GM19035 (cell line): ENCODE results near the gene ZFYVE28.

ENCODE experiments used
- ATAC-seq: cut with Tn5 transposase; IDR thresholded peaks from one replicate; pipeline ENCODE4 v1.9.1; 2021; ENCODE audit not compliant: unreplicated experiment

The ZFYVE28 gene

DNA sequence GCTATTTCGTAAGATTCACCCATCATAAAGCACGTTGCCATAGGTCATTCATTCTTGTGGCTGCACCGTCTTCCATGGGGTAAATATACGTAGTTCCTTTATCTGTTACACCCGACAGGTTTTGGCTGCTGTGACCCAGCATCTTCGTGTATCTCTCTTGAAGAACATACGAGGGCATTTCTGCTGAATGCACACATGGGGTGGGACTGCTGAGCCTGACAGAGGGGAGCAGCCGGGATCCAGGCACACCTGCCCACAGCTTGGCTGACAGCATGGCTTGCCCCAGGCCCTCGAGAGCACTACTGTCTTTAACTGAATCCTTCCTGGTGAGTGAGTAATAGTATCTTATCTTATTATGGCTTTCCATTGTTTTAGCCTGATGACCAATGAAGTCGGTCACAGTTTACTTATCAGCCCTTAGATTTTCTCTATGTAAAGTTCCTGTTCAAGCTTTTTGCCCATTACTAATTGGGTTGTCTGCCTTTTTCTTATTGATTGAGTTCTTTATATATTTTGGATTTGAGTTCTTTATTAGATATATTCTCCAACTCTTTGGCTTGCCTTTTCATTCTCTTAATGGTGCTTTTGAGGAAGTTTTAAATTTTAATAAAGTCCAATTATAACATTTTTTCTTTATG lies 111.6 kb downstream of the ZFYVE28 start:
- ATAC-seq: no peak

DNA sequence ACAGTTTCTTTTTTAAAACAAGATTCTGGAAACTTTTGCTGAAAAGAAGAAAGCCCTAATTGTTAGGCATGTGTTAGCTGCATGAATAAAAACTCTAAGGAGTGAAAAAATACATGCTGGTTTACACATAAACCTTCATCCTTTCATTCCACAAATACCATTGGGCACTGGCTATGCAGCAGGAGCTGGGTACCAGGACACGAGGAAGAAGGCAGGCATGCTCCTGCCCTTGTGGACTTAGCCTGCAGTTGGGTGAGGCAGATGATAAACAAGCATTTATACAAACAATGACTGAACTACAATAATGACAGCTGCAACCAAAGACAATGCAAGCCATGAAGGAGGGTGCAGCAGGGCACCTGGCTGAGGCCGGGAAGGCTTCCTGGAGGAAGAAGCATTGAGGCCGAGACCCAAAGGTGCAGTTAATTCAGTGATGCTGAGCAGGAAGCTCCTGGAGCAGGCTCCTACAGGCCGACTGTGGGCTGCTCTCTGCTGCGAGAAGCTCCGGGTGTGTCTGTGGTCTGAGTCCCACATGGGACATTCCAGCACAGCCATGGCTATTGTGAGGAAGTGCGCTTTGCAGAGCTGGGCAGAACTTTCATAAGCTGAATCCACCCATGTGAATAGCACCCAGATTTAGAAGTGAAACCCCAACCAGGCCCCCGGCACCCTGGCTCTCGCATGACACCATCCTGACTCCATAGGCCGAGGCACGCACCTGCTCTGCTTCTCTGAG lies 112.5 kb downstream of the ZFYVE28 start:
- ATAC-seq: no peak

DNA sequence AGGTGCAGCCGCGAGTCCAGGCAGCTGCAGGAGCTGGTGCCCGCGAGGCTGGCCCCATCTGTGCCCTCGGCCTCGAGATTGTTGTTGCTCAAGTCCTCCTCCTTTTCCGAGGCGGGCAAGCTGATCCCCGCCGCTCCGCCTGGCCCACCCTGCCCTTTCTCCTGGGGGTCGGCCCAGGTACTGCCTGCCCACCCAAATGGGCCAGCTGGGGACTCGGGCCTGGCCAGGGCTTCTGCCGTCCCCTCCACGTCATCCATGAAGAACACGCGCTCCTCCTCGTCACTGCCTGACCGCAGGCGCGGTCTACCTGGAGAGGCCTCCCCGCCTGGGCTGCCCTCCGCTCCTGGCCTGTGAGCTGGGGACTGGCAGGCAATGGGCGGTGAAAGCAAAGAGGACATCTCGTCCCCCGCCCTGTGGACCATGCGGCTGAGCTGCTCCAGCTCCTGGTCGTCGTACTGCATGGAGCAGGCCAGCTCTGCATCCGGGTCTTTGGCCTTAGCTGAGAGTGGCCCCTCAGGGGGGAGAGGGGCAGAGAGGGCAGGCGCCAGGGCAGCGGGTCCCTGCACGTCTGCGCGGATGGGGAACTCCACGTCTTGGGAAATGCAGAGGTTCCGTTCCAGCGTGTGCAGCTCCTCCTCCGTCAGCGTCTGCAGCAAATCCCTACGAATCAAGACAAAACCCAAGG lies 113.4 kb downstream of the ZFYVE28 start:
- ATAC-seq: no peak

DNA sequence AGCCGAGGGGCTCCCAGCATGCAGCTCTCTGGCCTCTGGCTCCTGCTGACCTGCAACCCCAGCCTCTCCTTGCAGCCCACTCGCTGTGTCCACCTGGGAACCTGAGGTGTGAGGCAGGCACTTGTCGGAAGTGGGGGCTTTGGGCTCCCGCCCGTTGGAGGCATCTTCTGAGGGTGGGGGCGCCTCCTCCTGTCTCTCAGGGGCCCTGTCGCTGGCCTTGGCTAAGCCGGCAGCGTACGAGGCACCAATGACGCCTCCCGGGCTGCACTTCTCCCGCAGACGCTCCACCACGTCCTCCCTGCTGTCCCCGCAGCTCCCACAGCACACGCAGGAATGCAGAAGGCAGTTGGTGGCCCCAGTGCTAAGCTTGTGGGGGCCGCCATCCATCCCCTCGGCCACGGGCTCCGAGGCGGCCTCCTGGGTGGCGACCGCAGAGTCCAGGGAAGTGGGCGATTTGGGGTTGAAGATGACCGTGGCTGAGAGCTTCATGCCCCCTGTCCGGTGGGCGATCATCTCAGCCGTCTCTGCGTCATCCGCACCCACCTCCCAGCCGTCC lies 114.0 kb downstream of the ZFYVE28 start:
- ATAC-seq: no peak

DNA sequence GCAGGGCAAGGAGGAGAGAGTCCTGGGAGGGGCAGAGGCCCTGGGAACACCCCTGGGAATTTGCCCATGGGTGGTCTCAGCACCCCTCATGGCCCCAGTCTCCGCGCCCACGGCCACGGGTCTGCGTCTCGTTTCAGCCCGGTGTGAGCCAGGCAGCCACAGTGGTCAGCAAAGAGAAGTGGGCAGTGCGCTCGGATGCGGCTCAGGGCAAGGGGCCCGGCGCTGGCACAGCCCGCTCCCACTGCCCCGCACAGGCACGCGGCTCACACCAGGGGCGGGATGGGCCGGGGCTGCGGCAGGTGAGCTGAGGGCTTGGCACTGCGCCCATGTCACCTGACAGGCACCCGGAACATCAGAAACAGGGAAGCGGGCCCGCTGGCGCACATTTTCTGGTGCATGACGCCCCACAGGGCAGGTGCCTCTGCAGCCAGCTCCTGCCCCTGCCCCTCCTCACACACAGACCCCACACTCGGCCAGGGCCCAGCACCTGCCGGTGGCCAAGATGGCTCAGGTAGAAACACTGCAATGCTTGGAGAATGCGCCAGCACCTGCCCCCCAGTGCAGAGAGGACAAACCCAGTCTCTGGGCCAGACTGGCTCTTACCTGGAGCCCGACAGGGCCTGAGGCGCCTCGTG lies 114.6 kb downstream of the ZFYVE28 start:
- ATAC-seq: no peak

DNA sequence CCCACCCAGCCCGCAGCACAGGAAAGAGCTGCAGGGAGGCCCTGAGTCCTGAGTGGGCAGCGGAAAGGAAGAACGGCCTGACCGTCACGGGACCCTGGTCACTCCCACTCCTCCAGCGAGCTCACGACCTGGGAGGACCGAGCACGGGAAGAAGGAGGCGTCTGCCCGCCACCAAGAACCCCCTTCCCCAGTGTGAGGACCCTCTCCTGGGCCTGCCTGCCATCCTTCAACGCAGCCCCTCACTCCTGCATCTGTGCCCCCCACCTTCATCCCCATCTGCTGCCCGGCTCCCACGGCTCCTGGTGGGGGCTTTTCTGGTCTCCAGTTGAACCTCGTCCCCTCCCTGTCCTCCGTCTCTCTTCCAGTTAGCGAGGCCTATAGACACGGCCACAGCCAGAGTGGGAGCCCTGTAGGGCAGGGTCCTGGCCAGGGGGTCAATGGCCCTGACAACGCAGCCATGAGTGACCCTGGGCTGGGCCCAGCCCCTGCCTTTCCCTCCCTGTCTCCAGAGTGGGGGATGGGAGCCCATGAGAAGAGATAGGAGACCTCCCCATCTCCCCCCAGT lies 115.2 kb downstream of the ZFYVE28 start:
- ATAC-seq: no peak

DNA sequence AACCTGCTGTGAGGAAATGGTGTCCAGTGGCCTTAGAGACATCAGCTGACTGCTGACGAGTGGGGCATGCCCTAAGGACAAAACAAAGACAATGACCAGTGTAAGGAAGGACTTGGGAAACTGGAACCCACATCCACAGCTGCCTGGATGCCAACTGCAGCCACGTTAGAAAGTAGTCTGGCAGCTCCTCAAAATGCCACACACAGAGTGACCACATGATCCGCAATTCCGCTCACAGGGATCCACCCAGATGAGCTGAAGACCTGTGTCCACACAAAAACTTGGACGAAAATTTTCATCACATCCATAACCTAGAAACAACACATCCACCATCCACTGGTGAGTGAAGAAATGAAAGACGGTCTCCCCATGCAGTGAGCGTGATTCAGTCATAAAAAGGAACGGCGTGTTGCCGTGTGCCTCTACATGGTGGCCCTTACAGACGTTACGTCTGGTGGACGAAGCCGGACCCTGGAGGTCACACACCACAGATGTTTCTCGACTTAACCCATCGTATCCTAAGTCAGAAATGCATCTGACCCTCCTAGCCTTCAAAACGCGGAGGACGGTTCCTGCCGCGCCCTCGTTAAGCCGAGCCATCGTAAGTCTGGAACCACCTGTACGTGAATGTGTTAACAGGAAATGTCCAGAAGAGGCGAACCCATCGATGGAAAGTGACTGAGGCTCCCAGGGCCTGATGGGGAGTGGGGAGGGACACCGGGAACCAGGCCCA lies 115.9 kb downstream of the ZFYVE28 start:
- no peak for ATAC-seq

DNA sequence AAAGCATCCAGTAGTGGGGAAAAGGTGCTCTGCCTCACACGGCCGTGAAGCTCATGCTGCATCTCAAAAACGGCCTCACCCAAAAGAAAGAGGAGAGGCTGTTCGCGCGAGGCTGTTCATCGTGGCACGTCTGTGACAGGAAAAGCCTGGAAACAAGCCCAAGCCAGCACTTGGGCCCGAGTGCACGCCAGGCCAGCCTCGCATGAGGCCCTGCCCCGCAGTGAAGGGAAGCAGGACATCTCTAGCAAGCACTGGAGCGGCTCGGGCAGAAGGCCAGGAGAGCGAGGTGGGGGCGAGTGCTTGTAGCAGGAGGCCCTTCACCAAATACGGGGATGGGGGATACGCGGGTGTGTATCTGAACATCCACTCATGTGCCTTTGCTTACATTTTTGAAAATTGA lies 116.6 kb downstream of the ZFYVE28 start:
- ATAC-seq: no peak

DNA sequence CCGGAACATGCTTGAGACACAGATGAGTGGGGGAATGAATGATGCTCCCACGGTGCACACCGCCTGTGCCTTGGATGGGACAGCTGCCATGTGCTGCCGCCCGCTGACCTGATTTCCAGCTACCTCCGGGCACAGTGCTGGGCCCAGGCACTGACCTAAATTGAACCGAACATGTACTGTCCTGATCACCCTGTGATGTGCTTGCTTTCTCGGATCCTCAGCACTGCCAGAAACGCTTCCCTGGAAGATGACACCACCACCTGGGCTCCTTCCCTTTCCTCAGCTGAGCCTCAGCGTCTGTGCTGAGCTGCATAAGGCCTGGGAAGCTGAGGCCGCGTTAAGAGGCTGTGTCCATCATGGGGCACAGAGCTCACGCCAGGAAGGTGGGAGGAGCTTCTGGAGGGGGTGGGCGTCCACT lies 117.2 kb downstream of the ZFYVE28 start:
- ATAC-seq: no peak

DNA sequence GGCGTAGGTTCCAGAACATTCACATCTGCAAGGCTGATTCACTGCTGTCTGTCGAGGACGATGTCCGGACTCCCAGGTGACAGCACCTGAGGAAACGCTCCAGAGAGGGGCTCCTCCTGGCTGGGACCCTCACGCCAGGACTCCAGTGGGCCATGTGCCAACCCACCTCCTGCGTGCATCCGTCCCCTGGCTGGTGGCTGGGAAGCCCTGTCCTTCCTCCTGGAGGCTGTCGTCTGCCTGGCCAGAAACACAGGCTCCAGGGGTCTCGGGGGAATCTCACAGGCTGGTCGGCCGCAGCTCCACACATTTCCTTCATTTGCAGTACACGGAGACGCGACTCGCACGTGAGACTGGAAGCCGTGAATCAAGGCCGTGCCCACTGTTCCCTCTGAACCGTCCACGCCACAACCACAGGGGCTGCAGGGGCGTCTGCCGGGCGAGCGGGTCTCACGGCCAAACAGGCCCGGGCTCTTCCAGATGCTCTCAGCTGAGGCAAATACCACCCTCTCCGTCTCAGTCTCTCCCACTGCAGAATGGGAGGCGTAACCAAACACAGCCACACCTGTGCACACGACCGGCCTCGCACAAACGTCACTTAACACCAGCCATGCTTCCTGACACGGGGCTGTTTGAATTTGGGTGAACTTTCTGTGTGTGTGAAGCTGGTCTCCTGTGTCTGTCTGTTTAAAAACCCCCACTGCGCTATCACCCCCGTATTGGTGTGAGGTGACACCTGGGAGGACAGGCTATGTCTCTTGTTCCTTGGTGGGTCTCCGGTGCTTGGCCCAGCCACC lies 117.8 kb downstream of the ZFYVE28 start:
- ATAC-seq: no peak

DNA sequence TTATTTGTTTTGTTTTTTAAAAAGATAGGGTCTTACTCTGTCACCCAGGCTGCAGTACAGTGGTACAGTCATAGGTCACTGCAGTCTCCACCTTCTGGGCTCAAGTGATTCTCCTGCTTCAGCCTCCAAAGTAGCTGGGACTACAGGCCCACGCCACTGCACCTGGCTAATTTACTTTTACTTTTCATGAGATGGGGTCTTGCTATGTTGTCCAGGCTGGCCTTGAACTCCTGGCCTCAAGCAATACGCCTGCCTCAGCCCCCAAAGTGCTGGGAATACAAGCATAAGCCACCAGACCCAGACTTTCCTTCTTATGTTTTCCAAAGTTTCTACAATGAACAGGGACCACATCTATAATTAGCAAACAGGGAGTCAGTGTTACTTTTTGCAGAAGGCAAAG lies 118.7 kb downstream of the ZFYVE28 start:
- no peak for ATAC-seq

DNA sequence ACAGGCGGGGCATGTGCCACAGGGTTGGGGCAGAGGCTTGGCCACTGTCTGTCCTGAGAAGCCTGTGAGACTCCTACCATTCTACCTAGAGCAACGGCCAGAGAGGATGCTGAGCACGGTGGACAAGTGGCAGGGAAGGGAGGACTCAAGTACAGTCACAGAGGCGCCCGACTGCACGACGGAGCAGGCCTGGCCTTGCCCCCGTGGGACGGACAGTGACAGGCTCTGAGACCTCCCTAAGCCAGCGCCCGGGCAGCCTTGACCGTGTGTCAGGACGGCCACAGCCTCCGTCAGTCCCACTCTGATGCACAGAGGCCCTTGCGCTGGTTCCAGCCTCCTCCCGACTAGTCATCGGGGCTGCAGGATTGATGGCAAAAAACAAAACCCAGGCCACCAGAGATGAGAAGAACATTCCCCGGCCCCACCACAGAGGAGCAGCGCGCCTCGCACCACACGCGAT lies 119.9 kb downstream of the ZFYVE28 start:
- no peak for ATAC-seq

DNA sequence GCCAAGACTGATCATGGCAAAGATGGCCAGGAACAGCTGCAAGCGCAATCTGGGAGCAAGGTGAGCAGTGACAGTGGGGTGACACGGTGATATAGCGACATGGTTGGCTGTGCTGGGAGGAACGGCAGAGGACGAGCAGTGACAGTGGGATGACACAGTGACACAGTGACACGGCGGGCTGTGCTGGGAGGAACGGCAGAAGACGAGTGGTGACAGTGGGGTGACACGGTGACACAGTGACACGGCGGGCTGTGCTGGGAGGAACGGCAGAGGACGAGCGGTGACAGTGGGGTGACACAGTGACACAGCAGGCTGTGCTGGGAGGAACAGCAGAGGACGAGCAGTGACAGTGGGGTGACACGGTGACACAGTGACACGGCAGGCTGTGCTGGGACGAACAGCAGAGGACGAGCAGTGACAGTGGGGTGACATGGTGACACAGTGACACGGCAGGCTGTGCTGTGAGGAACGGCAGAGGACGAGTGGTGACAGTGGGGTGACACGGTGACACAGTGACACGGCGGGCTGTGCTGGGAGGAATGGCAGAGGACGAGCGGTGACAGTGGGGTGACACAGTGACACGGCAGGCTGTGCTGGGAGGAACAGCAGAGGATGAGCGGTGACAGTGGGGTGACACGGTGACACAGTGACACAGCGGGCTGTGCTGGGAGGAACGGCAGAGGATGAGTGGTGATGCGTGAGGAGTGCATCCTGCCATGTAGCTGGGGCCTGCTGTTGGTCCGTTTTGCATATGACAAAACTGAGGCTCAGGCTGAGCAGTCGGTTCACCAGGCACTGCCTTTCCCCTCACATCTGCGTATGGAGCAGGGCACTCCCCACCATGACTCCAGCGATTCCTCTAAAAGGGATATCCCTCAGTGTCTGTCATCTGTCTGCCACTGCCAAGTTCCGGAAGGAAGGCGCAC lies 120.6 kb downstream of the ZFYVE28 start:
- no peak for ATAC-seq

DNA sequence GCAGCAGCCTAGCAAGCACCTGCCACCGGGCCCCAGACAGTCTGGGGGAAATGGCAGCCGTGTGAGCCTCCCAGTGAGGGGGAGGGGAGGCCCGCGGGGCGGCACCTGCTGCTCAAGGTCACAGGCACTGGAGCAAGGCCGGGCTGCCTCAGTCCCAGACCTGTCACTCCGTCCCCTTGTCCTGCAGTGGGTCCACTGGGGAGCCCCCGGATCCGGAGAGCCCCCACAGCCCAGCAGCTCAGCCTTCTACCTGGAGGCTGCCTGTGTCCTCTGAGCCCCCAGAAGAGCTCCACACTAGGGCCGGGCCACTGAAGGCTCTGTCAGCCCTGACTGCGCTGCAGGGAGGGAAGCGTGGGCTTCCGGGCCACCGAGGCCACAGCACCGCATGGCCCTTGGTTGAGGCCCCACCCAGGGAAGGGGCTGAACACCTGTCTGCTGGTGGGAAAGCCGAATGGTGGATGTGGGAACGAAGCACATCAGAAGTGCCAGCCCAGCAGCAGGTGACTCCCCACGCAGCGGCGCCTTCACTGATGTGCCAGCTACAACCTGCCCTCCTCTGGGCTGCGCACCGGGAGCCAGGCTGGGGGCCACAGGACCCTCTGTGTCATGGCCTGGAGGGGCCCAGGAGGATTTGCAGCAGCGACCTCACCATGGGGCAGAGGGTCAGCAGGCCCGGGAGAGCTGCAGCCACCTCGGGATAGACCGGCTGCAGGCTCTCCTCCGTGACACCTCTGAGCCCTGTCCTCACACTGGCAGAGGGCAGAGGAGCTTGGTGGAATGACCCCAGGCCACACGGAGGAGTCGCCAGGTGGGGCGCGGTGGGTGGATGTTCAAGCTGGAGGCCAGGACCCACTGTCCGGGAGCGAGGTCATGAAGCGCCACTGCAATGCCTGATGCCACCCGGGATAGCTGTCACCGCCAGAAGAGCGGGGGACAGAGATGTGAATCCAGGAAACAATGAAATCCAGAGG lies 121.5 kb downstream of the ZFYVE28 start:
- no peak for ATAC-seq

DNA sequence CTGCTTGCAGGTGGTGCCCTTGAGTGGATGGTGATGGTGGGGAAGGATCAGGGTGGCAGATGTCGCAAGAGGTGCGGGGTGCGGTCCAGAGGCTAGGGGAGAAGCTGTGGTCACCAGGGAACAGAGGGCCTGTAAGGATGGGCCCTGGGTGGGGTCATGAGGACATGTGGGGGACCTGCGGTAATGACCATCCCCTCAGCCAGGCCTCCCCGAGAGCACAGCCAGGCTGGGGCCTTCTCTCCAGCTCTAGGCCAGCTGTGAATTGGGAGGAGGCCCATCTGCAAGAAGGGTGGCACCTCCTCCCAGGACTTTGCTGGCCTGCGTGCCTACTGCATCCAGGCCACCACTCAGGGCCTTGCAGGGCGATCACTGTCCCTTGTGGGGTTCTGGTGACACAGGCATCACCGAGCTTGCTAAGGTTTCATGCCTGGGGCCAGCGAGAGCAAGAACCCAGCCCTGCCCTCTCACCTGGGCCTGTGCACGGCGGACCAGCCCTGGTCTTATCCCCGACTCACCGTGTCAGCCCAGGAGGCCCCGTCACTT lies 122.5 kb downstream of the ZFYVE28 start:
- no peak for ATAC-seq

DNA sequence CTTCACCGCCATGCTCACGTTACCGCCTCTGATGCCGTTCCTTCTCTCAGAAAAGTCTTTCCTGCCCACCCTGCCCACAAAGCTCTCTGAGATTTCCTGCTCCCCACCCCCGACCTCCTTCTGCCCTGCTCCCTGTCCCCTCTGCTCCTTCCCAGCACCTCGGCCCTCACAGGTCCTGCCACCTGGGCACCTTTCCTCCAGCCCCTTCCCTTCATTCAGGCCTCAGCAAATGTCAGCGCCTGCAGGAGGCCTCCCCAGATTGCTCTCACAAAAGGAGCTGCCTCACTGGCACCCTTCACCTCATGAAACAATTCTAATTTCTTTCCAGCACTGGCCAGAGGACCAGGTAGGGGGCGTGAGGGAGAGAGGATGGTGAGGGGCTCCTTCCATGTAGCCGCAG lies 122.9 kb downstream of the ZFYVE28 start:
- ATAC-seq: no peak

DNA sequence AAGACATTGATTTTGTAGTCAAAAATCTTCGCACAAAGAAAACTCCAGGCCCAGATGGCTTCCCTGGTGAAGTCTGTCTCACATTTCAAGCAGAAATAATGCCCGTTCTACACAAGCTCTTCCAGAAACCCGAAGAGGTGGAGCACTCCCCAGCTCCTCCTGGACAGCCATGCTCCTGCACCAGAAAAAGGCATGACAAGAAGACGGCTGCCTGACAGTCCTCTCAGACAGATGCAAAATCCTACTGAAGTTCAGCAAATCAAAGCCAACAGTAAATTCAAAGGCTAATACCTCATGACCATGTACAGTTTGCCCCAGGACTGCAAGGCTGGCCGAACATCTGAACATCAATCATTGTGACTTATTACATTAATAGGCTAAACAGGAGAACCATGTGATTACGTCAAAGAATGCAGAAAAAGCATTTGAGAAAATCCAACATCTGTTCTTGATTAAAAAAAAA lies 125.8 kb downstream of the ZFYVE28 start:
- no peak for ATAC-seq
